NOMO-1 (cell line): ENCODE results near the gene PFDN2.

Experiments used
- DNase-seq, 2 experiments: peaks; one replicate each; lab custom pipeline; 2025; ENCODE audit not compliant: unreplicated experiment in 2 of 2; lab: John Stamatoyannopoulos, UW

PFDN2 gene

GRCh38 chr1:161061419-161061818 lies 56.4 kb downstream of the PFDN2 start:
- DNase-seq = no peak

DNA sequence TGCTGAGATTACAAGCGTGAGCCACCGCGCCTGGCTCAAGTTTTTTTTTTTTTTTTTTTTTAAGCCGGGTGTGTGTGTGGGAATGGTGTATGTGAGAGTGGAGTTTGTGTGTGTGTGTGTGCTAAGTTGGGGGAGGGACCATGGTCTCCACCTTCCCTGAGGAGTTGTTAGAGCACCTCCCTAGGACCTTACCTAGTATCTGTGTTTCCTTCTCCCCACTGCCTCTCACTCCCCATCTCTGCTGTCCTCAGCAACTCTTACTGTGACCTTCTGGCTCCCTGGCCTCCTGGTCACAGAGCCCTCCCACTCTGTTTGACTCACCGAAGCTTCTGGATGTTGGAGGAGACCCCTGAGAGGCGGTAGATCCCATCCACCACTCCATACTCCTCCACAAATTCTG lies 58.5 kb downstream of the PFDN2 start:
- DNase-seq = no peak

DNA sequence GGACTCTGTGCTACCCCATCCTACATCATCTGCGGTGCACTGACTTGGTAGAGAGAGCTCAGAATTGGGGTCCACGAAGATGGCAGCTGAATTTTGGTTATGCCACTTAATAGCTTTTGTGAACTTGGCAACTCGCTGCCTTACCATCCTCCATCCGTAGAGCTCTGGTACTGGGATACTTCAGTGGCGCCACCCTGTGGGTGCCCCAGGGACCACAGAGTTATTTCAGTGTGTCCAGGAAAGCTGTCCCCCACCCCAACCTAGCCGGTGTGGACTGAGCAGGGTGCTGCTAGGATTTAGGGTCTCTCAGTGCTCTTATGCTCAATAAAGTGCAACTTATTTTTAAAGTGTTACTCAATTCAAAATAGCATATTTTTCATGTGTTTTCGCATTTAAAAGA lies 63.0 kb downstream of the PFDN2 start:
- no peak for DNase-seq

- no peak for DNase-seq
These were observed 63.6 kb downstream of the PFDN2 start for GRCh38 chr1:161054232-161054631.

DNA sequence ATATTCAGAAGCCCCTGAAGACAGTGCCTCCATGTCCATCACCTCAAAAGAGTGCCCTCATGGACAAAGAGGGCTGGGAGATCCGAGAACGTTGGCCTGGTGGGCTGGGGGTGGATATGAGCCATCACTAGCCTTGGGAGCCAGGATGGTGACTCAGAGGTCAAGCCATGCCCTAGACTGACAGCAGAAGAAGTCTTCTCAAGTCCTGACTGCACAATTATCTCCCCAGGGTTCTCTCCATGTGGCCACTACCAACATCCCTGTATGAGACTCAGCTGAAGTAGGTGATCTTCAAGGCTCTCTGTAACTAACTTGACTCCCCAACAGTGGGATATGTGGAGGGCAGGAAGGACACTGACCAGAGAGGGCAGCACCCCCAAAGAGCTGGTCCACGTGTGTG lies 64.9 kb downstream of the PFDN2 start:
- no peak for DNase-seq

GRCh38 chr1:161051219-161051618 lies 66.6 kb downstream of the PFDN2 start:
- DNase-seq = no peak
